Amniotic stem cell (primary cell): ENCODE results near the gene ZAR1L.

Experiments used
- DNase-seq: peaks from one replicate; lab custom pipeline; 2025; lab: John Stamatoyannopoulos, UW

Gene ZAR1L

DNA sequence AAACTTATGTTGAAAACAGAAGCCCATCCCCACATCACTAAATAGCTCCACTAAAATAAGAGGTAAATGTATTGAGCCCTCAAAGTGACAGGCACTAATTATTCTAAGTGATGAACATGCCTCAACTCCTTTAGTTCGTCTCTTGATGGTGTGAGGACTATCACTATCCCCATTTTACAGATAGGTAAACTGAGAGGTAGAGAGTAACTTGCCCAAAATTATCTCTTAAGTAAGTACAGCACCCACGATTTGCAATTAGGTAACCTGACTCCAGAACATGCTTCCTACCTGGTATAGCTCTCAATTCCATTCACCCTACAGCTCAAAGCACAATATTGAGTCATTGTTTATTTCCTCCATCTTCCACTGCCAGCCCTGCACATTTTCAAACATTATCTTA lies 12.7 kb downstream of the ZAR1L start:
- DNase-seq, result no peak

DNA sequence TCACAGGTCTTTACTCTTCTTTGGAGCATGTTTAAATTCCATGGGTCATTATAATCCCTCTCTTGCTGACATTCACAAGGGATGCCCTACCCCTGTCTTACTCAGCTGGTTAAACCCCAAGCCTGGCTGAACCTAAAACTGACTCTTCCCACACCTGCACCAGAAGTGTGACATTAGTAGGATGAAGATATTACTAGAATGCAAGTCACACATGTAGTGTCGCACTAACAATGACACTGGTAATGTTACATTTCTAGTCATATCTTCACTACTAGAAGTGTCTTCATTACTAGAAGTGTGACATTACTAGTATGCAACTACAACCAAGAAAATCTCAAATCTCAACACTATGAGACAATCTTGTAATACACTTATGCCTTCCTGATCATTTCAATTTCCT lies 14.2 kb downstream of the ZAR1L start:
- no peak for DNase-seq

DNA sequence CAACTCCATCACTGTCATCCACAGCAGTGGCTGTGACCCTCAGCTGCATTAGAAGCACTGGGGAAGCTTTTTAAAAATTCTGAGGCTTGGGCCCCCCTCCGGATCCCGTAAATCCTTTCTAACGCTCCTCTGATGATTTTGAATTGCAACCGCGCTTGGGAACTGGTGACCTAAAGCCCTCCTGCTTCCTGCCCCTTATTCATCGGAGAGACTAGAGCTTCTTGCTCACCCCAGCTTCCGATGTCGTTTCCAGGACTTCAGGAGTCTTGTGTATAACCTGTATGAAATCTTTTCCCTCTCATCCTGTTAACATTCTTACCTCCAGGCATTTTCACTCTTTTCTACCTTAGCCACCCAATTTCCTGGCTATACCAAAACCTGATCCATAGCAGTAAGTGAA lies 14.8 kb downstream of the ZAR1L start:
- DNase-seq, result no peak

DNA sequence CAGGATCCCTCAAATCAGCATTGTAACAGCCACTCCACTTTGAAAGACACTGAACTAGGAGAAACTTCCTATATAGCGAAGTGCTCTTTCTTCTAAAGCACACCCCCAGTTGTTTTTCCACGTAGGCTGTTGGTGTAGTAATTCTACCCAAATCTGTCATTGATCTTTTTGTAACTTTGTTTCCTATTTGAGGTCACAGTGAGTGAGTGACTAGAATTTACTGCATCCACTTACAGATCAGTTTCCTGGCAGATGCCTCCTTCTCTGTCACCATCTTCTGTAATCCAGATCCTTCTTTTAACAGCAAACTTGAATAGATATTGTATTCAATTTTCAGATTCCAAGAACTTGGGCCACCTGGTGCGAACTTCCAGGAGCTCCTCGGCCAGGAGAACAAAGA lies 15.3 kb downstream of the ZAR1L start:
- DNase-seq, result no peak

DNA sequence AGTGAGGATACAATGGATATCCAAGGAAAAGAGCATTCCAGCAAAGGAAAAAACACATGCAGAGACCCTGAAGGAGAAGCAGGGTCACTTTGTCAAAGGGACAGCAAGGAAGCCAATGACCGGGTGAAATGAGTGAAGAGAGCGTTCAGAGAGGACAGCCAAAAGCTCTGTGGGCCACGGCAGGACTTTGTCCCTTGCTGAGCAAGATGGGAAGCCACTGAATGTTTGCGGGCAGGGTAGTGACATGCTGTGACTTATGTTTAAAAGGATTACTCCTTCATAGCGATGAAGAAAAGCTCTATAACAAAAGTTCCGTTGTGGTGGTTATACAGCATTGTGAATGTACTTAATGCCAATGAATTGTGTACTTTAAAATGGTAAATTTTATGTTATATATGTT lies 16.5 kb downstream of the ZAR1L start:
- DNase-seq, result no peak

DNA sequence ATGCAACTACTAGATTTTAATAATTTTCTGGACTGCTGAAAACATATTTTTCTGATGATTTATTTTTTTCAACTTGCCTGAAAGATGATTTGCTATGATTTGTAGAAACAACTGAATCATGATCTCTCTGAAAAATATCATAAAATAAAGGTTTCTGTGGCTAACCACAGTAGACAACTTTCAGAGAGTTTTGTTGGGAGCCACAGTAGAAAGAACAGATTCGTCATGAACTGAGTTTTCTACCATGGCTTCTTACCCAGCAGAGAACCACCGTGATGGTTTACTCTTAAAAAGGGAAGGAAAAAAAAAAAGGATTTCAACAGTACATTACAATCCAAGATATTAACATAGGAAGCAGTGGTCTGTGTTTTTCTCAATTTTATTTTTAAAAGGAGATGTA lies 18.0 kb downstream of the ZAR1L start:
- DNase-seq, result no peak

DNA sequence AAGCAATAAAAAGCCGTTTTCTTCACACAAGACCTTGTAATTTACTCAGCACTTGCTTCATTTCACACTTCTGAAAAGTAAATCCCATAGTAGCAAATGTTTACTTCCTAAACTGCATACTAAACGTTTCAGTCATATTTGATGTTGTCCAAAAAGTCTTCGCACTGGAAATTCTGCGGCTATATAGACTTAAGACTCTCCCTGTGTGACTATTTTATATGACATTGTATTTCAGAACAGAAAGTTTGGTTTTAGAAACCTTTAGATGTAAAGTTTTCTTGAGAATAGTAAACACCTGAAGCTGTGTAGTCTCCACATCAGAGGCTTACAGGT lies 29.6 kb downstream of the ZAR1L start:
- no peak for DNase-seq

DNA sequence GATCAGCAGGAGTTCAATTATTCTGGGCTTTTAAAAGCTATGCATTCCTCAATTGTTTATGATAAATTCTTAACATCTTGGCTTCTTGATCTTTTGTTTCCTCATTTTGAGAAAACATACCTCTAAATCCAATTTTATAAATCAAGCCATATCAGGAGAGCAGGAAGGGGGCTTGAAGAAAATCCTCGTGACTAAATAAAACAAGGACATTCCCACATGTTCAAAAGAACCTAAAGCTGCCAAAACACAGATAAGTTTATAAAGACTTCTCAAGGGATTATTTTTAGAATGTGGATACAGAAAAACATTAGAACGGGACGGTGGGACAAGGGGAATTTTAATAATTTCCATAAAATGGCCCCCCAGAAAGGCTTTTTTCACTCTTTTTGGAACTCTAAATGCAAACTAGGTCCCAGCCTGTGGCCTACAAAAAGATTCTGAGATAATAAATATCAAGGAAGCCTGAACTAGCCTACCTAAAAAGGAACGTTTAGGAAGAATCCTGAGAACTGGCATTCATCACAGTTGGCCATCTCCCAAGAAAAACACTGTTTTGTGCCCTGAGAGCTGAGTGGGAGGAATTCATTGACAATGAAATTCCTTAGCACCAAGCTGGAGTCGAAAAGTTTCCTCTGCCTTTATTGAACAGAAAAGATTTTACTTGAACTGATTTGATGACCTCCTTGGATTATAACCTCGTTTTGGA lies 30.1 kb downstream of the ZAR1L start:
- no peak for DNase-seq

DNA sequence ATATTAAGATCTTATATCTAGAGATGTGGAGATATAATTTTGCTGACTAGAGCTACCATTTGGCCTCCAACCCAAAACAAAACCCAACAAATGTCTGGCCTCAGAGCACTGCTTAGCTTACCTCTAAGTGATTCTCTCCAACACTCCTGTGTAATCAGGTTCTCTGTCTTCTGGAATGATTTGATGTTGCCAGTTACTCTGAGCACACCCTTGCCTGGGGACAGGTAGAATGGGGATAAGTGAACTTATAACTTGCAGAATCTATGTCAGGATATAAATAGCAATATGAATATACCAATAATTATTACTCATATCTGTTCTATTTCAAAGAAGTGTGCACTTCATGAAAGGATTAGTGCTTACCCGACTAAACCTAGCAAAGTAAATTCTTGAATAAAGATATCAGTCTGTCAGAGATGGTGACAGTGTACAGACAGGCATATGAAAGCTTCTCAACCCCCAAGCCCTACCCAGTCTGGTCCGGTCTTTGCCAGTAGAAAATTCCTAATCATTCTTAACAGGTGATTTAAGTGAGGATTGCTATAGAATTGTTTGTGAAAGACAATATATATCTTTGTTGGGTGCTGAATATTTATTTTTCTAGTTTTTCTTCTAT lies 33.0 kb downstream of the ZAR1L start:
- no peak for DNase-seq

DNA sequence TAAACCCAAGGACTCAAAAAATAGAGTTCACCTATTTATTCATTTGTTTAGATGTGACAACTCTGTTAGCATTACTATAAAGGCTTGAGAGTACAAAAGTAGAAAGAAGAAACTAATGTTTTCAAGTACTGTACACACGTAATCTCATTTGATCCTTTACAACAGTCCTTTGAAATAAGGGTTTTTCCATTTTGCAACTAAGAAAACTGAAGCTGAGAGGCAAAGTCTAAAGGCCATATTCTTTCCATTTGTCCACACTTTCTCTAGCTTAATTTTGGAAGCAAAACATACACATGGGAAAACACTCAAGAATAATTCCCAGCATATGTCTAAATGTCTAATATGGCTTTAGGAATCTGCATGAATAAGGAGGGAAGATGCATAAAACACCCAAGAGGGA lies 34.1 kb downstream of the ZAR1L start:
- DNase-seq, result no peak

DNA sequence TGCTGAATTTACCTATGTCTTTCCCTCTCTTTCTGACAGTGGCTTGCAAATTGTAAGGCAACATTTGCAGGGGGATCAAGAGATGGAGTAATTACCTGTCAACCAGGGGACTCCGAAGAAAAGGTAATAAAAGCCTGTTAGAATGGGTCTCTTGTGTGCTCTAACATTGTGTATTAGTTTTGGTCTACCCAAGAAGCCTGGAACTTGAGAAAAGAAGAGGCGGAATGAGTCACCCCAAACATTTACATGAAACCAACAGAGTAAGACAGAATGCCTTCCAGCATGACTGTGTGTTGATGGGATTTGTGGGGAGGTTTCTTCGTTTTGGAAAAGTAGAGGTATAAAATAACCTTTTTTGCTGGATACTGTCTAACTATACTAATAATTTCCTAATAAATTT lies 36.7 kb downstream of the ZAR1L start:
- DNase-seq, result peak; percentile 23

DNA sequence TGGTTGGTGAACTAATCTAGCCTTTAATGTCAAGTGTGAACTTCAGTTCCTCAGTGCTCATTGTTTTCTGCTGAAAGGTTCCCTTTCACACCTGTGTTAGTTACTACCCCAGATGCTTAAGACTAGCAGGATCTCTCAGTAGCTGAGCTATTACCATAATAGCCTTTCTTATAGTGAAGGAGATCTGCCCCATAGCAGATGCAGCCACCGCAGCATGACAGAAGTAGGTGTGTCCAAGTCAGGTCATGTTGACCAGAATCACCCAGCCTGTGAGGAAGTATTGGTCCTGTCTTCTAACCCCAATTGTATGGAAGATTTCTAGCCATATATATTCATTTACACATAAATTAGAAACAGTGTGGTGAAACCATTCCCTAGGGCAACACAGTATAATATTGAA lies 37.3 kb downstream of the ZAR1L start:
- no peak for DNase-seq

DNA sequence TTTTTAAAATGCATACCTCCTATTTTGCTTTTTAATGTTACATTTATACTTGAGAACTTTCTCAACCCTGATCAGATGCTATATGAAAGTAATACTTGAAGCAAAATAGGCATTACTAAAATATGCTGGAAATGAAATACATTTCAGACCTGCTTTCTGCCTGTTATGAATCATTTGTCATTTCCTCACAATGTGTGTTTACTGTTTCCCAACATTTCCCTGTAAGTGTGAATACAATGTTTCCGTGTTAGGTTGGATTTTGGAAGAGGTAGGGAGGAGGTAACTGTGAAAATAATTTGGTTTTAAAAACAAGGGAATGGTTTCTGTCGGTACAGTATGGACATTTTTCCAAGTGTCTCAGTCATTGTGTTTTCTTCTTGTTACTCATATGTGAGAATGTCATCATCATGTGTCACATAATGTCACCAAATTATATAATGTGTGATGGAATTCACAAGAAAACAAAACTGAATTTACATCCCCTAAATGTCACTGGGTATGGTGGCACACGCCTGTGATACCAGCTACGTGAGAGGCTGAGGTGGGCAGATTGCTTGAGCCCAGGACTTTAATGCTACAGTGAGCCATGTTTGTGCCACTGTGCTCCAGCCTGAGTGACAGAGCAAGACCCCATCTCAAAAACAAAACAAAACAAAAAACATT lies 43.0 kb downstream of the ZAR1L start:
- DNase-seq, result no peak

DNA sequence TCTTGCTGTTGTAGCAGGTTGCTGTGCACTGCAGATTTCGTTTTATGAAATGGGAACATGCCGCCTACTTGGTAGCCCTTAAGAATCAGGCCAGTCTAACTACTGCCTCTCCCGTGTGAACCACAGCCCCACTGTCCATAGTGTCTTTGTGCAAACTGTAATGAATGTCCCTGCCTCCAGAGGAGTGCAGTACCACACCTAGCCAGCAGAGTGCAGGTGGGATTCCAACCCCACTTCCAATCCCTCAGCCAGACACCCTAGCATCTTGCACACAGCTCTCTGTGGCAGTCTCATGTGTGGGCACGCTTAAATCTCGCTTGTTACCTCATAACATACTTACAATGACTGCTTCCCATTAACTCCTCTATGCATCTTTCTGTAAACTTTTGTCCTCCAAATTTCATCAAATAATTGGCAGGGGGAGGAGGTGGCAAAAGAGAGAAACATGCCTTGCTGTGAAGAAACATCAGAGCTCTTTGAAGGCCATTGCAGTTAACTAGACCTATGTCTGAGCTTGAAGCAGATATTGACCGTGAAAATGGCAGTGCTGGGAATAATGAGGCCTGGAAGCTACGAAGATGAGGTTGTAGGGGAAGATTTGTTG lies 47.2 kb downstream of the ZAR1L start:
- DNase-seq, result no peak

DNA sequence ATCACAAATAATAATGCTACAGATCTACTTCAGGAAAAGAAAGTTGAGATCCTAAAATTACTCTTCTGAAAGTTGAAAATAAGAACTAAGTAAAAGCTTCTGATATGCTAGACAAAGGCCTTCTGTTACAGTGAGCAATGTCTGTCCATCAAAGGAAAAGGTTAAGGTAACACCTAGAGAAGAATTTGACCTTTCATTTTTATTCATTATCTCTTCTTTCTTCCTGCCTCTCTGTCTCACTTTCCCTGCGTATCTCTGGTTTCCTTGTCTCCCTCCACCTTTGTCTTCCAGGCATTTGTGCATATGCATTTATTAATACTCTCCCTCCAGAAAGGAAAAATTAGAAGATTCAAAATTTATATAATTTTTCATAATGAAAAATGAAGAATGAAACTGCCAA lies 49.0 kb downstream of the ZAR1L start:
- no peak for DNase-seq

DNA sequence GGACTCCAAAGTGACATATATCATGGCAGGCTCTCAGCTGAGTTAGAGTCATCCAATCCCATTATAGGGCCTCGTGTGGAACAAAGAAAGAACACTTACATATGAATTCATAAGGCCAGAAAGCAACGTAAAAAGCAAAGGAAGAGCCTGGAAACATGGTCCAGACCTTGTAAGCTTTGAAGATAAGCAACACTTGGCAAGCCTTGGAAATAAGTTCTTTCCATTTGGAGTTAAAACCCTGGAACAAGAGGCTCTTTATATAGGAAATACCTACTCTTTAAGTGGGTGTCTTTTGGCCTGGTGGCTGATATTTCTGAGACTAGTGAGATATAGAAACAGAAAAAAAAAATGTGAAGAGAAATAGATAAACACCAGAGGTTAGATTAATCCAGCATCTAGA lies 49.4 kb downstream of the ZAR1L start:
- DNase-seq, result no peak

DNA sequence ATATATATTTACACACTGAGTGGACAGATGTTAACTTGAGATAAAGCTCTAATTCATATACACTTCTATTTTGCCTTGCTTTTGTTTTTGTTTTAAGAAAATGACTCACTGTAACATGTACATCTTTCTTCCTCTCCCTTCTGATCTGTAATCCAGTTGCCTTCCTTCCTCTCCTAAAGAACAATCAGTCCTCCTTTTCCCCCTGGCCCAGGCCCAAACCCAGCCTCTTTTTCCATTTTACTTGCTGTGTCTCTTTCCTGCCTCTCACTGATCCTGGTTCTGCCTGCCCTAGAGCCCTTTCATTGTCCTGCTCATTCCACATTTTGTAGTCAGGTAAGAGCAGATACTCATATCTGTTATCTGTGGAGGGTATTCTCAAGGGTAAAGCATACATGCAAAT lies 50.8 kb downstream of the ZAR1L start:
- no peak for DNase-seq

DNA sequence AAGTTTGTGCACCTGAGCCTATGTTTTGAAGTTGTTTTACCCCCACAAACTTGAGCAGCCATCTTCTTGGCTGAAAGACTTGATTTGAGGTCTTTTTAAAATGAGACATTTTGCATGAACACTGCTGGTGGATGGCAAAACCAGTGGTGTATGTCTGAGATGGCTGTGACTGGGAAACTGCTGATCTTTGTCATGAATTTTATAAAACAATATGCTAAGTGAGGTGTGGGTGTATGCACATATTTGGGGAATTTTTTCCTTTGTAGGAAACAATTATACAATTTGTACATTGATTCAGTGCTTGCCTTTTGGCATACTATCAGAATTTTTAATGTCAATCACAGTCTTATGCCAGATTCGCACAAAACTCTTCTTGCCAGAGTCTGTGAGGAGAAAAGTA lies 52.5 kb downstream of the ZAR1L start:
- no peak for DNase-seq

DNA sequence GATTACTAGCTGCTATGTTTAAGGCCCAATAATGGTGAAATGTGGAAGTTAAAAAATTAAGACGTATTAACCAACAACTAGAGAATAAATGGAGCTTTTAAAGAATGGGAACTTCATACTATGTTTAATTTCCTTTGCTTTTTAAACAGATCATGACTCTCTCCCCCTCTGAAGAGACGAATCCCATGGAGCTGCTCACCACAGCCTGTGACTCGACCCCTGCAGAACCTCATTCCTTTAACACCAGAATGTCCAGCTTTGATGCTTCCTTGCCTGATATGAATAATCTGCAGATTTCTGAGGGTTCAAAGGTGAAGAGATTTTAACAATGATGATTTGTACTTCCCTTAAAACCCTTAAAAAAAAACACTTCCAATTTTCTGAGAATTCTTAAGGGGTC lies 53.0 kb downstream of the ZAR1L start:
- no peak for DNase-seq

DNA sequence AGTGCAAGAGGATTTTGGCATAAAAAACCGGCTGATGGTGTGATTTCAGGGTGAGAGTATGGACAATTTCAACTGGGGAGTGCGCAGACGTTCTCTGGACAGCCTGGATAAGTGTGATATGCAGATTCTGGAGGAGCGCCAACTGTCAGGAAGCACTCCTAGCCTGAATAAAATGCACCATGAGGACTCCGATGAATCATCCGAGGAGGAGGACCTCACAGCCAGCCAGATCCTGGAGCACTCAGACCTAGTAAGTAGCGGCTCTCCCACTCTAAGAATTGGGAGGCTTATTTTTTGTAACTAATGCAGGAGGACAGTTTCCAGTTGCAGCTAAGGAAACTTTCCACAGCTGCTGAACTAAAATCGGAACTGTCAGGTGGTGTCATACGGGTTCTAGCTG lies 53.6 kb downstream of the ZAR1L start:
- DNase-seq, result peak; percentile 29

DNA sequence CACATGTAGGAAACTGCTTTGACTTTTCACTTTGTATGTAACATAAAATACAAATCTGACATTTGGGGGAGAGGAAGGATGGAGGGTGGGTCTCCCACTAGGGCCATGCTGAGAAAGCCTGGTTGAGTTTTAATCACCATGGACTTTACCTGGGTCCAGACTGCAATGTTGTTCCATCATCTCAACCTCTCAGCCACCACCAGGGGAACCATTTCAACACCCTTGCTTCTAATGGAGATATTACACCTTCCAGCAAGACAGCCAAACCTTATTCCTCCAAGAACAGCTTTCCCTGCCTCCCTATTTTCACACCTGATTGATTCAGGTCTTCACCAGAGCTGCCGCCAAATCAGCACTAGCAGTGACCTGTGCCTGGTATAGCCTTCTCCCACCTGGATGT lies 56.0 kb downstream of the ZAR1L start:
- no peak for DNase-seq

DNA sequence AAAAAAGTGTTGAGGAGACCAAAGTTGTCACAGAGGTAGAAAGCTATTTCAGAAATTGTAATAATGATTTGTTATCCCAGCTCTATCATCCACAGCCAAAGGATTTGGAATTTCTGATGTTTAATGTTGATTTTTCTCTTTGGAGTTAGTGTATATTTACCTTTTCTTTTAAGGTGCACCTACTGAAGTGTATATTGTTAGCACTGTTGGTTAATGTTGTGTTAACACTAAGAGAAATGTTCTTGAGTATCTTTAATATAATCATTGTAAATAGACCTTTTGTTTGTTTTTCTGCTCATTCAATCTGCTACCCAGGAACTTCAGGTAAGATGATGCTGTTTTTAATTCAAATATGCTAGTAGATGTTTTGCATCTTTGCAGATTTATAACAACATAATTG lies 57.5 kb downstream of the ZAR1L start:
- no peak for DNase-seq

DNA sequence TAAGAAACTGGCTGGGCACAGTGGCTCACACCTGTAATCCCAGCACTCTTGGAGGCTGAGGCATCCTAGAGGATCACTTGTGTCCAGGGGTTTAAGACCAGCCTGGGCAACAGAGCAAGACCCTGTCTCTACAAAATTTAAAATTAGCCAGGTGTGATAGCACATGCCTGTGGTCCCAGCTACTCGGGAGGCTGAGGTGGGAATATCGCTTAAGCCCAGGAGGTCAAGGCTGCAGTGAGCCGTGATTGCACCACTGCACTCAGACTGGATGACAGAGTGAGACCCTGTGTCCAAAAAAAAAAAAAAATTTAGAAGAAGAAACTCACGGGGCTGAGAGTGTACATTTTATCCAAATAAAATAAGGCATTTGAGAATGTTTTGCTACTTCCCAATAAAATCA lies 58.9 kb downstream of the ZAR1L start:
- DNase-seq, result no peak

DNA sequence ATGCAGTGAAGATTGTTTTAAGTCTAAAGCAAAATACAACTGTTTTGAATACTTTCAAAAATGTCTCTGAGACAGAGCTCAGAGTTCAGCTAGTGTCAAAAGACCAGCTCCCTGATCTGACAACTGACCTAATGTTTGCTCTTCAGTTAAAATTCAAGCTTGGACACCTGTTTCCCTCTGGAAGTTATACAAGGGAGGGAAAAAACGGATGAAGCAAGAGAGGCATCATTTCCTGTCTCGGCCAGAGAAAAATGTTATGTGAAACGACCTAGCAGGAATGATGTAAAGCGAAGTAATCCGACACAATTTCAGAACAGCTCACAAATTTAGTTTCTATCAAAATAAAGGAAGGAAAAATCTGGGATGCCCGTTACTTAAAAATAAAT lies 59.4 kb downstream of the ZAR1L start:
- no peak for DNase-seq
